ENCODE measurements around the gene FALEC.

- TF ChIP-seq CTCF (IDR thresholded peaks at IDR 0.05; ENCODE audit: borderline replicate concordance, extremely low read depth, low read length, poor library complexity, severe bottlenecking) = no peak
- TF ChIP-seq EZH2 (IDR thresholded peaks at IDR 0.05; ENCODE audit: borderline replicate concordance, low read depth, low read length, severe bottlenecking) = no peak
Observed at GRCh38 chr1:150477733-150478132, 37.8 kb upstream of the FALEC start.

Data from DND-41 (cell line).